NCI-H446 treated with DMSO at 0.1 percent for 48 hours (cell line): ENCODE data around the gene SFMBT1.
A peak's percentile ranks its signal among the peaks of the same experiment; 100 is the strongest.
"Not testable (repeated sequence)": the region's sequence is repeated elsewhere in the genome, so short reads cannot be mapped to it uniquely, and the experiment has no call there.

Source experiments
- DNase-seq: peaks from one replicate; lab custom pipeline; 2025; lab: John Stamatoyannopoulos, UW

SFMBT1 gene

DNA sequence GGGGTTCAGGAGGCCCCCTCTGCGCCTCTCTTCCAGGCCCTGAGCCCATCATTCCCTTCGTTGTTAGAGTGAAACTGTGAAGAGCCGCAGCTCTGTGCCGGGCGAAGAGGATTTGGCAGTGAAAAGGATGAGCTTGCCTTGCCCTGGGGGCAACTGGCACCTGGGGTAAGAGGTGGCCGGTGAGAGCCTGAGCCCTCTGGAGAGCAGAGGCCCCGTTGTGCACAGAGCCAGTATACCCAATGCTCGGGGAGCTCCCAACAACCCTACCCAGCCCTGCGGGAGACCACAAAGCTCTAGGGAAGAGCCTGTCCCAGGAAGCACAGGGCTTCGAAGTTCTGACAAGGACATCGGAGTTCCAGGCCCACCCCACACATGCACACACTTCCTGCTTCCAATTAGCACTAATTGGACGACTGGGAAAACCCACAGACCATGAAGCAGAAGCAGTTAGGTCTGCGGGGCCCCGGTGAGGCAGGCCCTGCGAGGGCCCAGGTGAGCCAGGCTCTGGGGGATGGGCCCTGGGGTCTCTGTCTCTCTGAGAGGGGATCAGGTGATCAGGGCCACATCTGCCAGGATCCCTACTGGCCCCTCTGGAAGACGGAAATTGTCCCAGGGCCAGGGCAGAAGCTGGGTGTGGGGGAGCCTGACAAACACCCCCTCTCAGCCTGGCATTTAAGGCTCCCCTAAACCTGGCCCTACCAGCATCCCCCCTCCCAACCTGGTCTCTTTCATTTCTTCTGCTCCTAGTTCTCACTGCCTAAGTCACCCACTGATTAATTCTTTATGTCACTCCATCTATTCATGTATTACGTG is 27.9 kb upstream of the SFMBT1 start:
- DNase-seq, result no peak

DNA sequence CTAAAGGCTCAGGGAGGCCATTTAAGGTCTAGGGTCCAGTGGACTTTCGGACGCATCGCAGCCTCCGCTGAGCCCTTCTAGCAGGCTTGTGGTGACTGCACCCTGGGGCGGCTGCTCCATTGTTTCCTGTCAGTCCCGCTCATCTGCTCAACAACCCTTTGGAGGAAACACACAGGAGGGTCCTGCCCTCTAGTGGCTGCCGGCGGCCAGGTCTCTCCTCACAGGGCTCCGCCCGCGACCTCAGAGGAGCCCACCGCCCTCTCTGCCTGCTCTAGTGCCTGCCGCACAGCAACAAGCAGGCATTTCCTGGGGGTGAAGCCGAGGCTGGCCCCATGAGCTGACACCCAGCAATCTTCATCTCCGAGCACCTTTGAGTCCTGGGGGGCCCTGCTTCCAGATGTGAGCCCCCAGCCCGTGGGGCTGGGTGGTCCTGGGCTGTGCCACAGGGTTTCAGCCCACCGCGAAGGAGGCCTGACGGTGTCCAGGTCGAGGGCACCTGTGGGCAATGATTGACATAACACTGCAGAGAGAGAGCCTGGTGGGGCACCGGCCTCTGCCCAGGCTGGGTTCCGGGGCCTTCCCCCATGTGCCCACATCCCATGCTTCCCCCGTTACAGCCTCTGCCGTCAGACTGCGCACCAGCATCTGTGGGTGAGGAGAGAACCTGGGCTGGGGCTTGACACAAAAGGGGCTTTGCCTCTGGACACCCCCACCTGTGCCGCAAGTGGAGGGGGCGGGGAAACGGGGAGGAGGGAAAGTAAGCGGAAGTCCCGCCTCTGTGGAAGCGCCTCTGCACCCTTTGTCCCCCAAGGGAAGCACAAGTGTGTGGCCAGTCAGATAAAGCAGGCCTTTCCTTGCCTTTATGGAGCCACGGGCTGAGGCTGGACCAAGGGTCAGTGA is 27.0 kb upstream of the SFMBT1 start:
- peak; percentile 28 for DNase-seq

GRCh38 chr3:53071882-53072431 is 26.1 kb upstream of the SFMBT1 start:
- DNase-seq, result no peak

- DNase-seq, result no peak
These were observed 23.7 kb upstream of the SFMBT1 start for GRCh38 chr3:53069422-53070068.

- no peak for DNase-seq
These were observed 22.3 kb upstream of the SFMBT1 start for GRCh38 chr3:53068176-53068575.

DNA sequence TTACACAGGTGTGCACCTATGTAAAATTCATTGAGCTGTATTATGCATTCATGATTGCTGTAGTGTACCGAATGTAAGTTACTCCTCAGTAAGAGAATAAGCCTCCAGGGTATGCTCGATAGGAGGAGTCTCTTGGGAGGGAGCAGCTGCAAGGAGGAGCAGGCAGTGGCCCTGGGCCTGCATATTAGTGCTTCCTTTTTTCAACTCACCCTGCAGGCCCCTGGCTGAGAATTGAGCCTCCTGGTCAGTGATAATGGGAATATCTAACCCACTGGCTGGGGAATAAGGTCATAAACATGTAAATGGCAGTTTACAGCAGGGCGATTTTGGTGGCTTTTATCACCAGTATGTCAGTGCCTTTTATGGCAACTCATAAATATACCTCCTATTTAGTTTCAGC is 21.7 kb upstream of the SFMBT1 start:
- no peak for DNase-seq

DNA sequence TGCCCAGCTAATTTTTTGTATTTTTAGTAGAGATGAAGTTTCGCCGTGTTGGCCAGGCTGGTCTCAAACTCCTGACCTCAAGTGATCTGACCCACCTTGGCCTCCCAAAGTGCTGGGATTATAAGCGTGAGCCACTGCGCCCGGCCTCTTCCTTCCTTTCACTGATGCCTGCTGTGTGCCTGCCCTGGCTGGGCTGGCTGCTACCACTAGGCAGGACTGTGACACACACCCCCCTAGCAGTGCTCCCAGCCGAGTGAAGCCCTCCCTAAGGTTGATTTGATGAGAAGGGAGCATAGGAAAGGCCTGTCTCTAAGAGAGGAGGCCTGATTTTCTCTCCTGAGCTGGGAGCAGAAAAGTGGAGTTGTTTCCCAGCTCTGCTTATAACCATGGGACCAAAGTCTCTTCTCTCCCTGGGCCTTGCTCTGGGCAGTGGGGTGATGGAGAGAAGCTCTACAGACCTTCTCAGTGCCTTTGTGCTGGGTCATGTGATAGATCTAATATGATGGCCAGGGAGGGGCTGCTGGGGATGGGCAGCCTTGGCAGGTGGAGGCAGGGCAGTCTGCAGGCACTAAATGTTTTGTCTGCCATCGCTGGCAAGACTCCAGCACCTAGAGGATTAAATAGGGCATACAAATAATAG is 20.1 kb upstream of the SFMBT1 start:
- no peak for DNase-seq

DNA sequence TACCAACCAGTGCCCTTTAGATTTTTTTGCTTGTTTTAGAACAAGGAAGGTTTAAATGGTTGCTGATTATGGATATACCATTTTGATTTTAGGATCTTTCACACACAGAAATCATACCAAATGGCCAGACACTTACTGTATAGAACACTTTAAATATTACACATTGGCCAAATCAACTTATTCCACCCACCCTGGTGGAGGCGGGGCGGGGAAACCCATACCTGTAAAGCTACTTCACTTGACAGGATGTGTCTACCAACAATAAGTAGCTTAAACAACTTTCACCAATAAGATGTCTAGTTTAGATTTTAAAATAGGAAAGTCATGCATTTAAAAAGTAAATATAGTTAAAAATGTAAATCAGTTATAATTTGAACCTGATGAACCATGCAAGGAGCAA is 17.0 kb upstream of the SFMBT1 start:
- no peak for DNase-seq

GRCh38 chr3:53056442-53056841 is 10.6 kb upstream of the SFMBT1 start:
- DNase-seq, result no peak

GRCh38 chr3:53054233-53054632 is 8.4 kb upstream of the SFMBT1 start:
- not testable (repeated sequence) for DNase-seq

DNA sequence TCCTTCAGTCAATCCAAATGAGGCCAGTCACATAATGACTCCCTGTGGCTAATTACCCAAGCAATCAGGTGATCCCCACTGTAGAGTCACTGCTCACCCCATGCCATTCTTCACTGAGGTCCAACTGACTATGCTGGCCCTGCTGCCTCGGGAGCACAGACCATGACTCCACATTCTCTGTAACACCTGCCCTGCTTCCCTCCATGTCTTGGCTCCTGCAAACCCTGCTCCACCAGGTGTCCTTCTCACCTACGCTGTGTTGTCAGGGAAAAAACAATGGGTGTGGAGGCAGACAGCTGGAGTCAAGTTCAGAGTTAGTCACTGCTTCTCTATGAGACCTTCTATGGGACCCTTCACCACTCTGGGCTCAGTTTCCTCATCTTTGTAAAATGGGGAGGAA is 6.1 kb upstream of the SFMBT1 start:
- no peak for DNase-seq

DNA sequence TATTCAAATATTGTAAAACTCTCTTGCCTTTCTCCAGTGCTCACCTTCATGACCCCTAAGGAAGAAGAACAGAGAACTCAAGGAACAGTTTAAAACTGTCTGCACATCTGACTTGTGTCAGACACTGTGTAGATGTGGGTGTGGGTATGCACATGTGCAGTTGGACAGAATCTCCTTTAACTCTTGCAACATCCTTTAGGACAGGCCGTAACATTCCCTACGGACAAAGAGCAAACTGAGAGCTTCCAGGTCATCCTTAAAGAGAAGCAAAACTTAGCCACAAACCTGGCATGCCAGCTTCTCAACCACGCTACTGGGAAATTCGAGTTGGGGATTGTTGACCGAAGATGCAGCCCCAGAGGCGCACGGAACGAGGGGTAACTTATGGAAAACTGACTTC is 4.1 kb upstream of the SFMBT1 start:
- no peak for DNase-seq

- no peak for DNase-seq
These were observed 598 bp upstream of the SFMBT1 start for GRCh38 chr3:53046171-53047170.

- no peak for DNase-seq
These were observed 959 bp downstream of the SFMBT1 start for GRCh38 chr3:53044711-53045517.

DNA sequence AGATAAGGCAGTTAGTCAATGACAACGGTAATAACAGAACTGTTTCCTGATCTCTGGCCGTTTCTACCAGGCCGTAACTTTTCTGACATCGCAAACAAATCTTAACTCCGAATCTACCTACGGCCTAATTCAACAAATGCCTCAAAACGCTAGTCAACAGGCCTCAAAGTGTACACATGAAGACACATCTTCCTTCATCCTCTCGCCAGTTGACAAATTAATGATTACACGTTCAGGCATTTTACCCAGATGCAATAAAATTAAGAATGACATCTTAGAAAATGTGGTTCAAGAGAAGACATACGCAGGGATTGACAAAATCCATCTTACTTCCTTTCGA is 1.5 kb downstream of the SFMBT1 start:
- no peak for DNase-seq

DNA sequence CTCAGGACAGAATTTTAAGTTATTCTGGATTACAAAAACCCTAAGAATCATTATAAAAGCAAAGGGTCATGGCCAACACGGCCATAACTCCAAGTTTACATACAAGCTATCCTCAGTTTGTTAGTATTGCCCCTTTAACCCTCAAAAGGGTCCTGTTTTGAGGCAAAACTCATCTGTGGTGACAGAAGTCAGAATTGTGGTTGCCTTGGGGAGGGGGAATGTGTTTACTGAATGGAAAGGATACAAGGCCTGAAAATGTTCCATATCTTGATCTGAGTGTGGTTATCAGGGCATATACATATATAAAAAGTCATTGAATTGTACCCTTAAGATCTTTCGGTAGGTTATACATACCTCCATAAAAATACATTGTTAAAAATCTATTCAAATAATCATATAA is 2.1 kb downstream of the SFMBT1 start:
- no peak for DNase-seq

GRCh38 chr3:53042651-53043050 is 3.2 kb downstream of the SFMBT1 start:
- DNase-seq, result no peak

- DNase-seq, result no peak
These were observed 5.5 kb downstream of the SFMBT1 start for GRCh38 chr3:53040351-53040820.

DNA sequence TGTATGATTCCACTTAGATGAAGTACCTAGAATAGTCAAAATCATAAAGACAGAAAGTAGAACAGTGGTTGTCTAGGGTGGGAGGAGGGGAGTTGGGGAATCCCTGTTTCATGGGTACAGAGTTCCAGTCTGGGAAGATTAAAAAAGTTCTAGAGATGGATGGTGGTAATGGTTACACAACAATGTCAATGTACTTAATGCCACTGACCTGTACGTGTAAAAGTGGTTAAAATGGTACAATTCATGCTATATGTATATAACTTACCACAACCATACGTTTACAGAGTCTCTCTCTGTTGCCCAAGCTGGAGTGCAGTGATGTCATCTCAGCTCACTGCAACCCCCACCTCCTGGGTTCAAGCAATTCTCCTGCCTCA is 6.5 kb downstream of the SFMBT1 start:
- DNase-seq, result no peak
